CD4-positive, alpha-beta T cell treated with Interleukin-10 for 1 hour (primary cell): ENCODE measurements around the gene GRM8.

ENCODE experiments used
- DNase-seq: peaks from one replicate; pipeline ENCODE4 v3.0.0-alpha.2; 2020

Gene GRM8

GRCh38 chr7:126656165-126656564, 596.6 kb downstream of the GRM8 start:
- no peak for DNase-seq

- DNase-seq = no peak
Observed at GRCh38 chr7:126637538-126637937, 615.2 kb downstream of the GRM8 start.

- no peak for DNase-seq
Observed at GRCh38 chr7:126635545-126635944, 617.2 kb downstream of the GRM8 start.

GRCh38 chr7:126608339-126608776, 644.4 kb downstream of the GRM8 start:
- no peak for DNase-seq

- DNase-seq = no peak
Observed at GRCh38 chr7:126606331-126606730, 646.4 kb downstream of the GRM8 start.

GRCh38 chr7:126605553-126605952, 647.2 kb downstream of the GRM8 start:
- no peak for DNase-seq

DNA sequence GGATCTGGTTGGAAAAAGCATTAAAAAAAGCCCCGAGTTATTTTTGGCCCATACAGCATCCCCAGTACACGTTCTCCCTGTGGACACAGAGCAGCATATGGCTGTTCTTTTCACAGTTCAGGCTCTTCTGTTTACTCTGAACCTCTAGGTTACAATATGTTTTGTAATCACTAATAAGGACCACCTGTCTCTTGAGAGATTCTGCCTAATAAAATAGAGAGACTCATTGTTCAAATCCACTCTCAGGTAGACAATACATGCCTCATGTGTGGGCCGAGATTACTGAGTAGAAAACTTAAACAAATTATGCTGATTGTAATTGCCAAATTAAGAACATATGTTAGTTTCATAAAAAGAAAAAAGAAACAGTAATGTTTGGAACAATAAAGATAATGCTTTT, 647.7 kb downstream of the GRM8 start:
- no peak for DNase-seq

DNA sequence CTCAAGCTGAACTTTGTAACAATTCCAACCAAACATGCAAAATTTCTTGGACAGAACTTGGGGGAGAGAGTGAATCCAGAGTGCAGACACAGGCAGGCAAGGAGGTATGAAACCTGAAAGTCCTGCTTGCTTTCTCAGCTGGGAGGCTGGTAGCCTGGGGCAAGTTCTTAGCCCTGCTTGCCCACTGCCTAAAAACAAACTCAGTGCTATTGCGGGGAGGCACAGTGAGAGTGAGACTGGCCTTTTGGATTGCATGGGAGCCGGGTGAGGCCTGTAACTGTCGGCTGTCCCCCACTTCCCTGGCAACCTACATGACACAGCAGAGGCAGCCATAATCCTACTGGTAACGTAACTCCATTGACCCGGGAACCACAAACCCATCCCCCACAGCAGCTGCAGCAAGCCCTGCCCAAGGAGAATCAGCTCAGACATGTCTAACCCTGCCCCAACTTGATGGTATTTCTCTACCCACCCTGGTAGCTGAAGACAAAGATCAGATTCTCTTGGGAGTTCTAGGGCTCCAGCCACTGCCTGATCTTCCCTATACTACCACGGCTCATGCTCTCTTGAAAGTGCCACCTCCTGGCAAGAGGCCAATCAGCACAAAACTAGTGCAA, 663.6 kb downstream of the GRM8 start:
- no peak for DNase-seq

DNA sequence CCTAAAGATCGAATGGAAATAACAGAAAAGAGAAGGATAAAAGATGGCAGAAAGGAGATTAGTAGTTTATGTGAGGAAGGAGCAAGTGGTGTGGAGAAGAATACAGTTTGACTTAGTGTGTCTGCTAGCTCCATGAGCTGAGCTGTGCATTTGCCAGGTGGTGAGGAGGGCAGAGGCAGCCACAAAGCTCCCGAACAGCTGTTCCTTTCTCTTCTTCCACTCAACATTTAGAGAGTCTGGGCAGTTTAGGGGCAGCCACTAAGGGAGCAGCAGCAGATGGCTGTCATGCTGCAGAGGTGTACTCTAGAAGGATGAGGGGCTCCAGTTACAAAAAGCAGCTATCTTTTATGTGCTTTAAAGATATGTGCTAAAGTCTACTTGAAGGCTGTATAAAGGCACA, 674.4 kb downstream of the GRM8 start:
- DNase-seq = no peak

GRCh38 chr7:126574276-126575250, 678.2 kb downstream of the GRM8 start:
- no peak for DNase-seq

DNA sequence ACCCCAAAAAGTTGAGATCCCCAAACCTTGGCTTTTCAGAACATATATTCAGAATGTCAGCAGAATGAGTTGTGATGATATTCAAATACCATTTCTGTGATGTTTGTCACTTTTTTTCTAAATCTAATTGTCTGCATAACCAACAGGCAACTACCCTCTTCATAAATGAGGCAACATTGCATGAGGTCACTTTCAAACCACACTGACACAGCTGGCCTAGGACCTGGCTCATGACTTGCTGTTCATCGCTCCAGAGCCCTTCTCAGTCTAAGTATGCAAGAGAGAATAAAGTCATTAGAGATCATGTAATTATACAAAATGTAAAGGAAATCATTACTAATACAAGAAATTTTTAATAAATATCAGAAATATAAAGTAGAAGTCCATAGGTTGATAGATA, 681.9 kb downstream of the GRM8 start:
- no peak for DNase-seq

DNA sequence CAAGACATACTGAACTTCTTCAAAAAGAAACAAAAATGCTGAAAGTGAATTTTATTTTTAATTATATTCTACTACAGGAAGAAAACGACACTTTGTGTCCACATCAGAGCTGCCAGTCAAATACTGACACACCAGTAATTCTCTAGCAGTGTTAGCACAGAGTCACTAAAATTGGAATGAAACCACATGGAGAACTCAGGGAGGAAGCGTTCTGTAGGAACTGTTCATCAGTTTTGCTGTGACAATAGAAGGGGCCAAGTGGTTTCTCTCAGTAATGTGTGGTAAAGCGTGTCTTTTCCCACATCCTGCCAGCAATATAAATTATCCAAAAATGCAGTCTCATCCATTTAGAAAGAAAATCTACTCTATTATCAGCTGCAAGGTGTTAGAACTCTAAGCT, 683.3 kb downstream of the GRM8 start:
- DNase-seq = no peak

- DNase-seq = no peak
Observed at GRCh38 chr7:126557271-126557670, 695.5 kb downstream of the GRM8 start.

DNA sequence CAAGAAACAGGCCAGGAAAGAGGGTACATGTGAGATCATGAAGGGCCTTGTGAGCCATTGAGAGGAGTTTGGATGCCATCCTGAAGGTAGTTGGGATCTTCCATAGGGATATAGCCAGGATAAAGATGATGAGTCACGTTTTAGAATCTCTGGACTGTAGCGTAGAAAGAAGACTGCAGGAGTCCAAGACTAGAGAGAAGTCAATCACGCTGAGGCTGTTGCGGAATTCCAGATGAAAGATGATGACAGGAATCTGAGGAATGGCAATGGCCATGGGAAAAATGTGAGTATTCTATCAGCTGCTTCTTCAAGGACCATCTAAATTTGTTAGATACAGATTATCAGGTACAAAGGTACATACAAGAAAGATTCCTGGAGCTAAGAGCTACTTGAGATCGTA, 711.3 kb downstream of the GRM8 start:
- no peak for DNase-seq

- DNase-seq = no peak
Observed at GRCh38 chr7:126535176-126535575, 717.6 kb downstream of the GRM8 start.

GRCh38 chr7:126533715-126534114, 719.0 kb downstream of the GRM8 start:
- DNase-seq = no peak

- DNase-seq = no peak
Observed at GRCh38 chr7:126529833-126530232, 722.9 kb downstream of the GRM8 start.

- DNase-seq = no peak
Observed at GRCh38 chr7:126529254-126529653, 723.5 kb downstream of the GRM8 start.

GRCh38 chr7:126525906-126526305, 726.8 kb downstream of the GRM8 start:
- no peak for DNase-seq

DNA sequence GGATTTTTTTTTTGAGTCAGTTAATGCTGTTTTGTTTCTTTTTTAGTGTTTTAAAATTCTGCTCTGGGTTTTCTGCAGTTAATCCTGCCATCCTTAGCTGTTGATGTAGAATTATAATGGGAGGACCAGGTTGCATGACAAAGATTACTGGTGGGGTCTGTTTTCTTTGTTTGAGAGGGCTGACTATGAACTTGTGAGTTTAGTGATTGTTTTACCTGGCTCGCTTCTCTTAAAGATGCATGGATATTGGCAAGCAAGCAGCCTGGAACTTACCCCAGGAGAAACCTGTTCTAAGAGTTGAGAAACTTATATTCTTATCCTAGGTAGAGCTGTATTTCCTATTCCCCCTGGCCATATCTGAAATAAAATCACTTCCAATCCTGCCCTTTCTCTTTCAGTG, 727.8 kb downstream of the GRM8 start:
- no peak for DNase-seq

GRCh38 chr7:126511046-126511445, 741.7 kb downstream of the GRM8 start:
- no peak for DNase-seq

- DNase-seq = no peak
Observed at GRCh38 chr7:126501617-126502016, 751.1 kb downstream of the GRM8 start.

DNA sequence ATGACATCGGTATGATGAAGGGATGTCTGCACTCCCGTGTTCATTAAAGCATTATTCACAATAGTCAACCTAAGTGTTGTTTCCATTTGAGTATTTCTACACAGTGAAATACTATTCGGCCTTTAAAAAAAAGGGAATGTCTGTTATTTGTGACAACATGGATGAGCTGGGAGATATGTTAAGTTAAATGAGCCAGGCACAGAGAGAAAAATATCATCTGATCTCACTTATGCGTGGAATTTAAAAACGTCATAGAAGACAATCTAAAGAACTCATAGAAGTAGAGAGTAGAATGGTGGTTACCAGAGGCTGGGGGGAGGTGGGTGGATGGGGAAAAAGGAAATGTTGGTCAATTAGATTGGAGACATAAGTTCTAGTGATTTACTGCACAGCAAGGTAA, 753.3 kb downstream of the GRM8 start:
- DNase-seq = no peak

- DNase-seq = no peak
Observed at GRCh38 chr7:126495733-126496132, 757.0 kb downstream of the GRM8 start.
